HEK293 (cell line): ENCODE measurements around the gene C21orf58.

Experiments used
- CTCF ChIP-seq: fragments of 450-650 bp; formaldehyde crosslinking; IDR thresholded peaks from 2 replicates; pipeline ENCODE4 v1.5.1; 2016; ENCODE audit warnings: missing biosample characterization, missing genetic modification characterization
- GLI2 ChIP-seq: fragments of 450-650 bp; formaldehyde crosslinking; IDR thresholded peaks from 2 replicates; pipeline ENCODE4; 2017; ENCODE audit warnings: missing biosample characterization, missing genetic modification characterization, low read depth, borderline replicate concordance
- HOXA7 ChIP-seq: sonication (generic); formaldehyde crosslinking; IDR thresholded peaks from 2 replicates; pipeline ENCODE4 v1.8.1; 2022; ENCODE audit warnings: missing genetic modification reagents, borderline replicate concordance
- KLF16 ChIP-seq: fragments of 450-650 bp; formaldehyde crosslinking; IDR thresholded peaks from 2 replicates; pipeline ENCODE4 v1.5.1; 2017; ENCODE audit warnings: missing biosample characterization, missing genetic modification characterization
- MYNN ChIP-seq: fragments of 450-650 bp; formaldehyde crosslinking; IDR thresholded peaks from 2 replicates; pipeline ENCODE4 v1.5.1; 2016; ENCODE audit warnings: missing biosample characterization, missing genetic modification characterization, borderline replicate concordance
- REST ChIP-seq: fragments of 450-650 bp; formaldehyde crosslinking; IDR thresholded peaks from 2 replicates; pipeline ENCODE4 v1.5.1; 2016; ENCODE audit warnings: missing biosample characterization, missing genetic modification characterization
- YY1 ChIP-seq: fragments of 450-650 bp; formaldehyde crosslinking; IDR thresholded peaks from 2 replicates; pipeline ENCODE4 v1.5.1; 2018; ENCODE audit warnings: missing biosample characterization, missing genetic modification characterization
- ZNF121 ChIP-seq: fragments of 450-650 bp; formaldehyde crosslinking; IDR thresholded peaks from 2 replicates; pipeline ENCODE4 v1.5.1; 2016; ENCODE audit warnings: missing biosample characterization, missing genetic modification characterization
- ZNF138 ChIP-seq: fragments of 450-650 bp; formaldehyde crosslinking; IDR thresholded peaks from 2 replicates; pipeline ENCODE4 v1.5.1; 2016; ENCODE audit warnings: missing biosample characterization, missing genetic modification characterization, borderline replicate concordance
- ZNF16 ChIP-seq: fragments of 450-650 bp; formaldehyde crosslinking; IDR thresholded peaks from 2 replicates; pipeline ENCODE4 v1.5.1; 2016; ENCODE audit warnings: low read depth, missing biosample characterization, missing genetic modification characterization
- ZNF18 ChIP-seq: fragments of 450-650 bp; formaldehyde crosslinking; IDR thresholded peaks from 2 replicates; pipeline ENCODE4 v1.5.1; 2016; ENCODE audit warnings: missing biosample characterization, missing genetic modification characterization
- ZNF404 ChIP-seq: fragments of 450-650 bp; formaldehyde crosslinking; IDR thresholded peaks from 2 replicates; pipeline ENCODE4 v1.5.1; 2017; ENCODE audit warnings: missing biosample characterization, missing genetic modification characterization
- ZNF514 ChIP-seq: fragments of 450-650 bp; formaldehyde crosslinking; IDR thresholded peaks from 2 replicates; pipeline ENCODE4 v1.5.1; 2016; ENCODE audit warnings: missing biosample characterization, missing genetic modification characterization
- ZSCAN23 ChIP-seq: fragments of 450-650 bp; formaldehyde crosslinking; IDR thresholded peaks from 2 replicates; pipeline ENCODE4 v1.5.1; 2016; ENCODE audit warnings: missing biosample characterization, missing genetic modification characterization

GRCh38 chr21:46326110-46326703 is 2.5 kb upstream of the C21orf58 start:
- no peak for TF ChIP-seq CTCF (tag by site-specific recombination)
- TF ChIP-seq ZSCAN23 (tag by site-specific recombination), result no peak
- TF ChIP-seq MYNN (tag by site-specific recombination), result no peak
- no peak for TF ChIP-seq ZNF138
- TF ChIP-seq KLF16 (tag by site-specific recombination), result no peak
- no peak for TF ChIP-seq REST (tag by site-specific recombination)
- no peak for TF ChIP-seq ZNF514 (tag by site-specific recombination)
- no peak for TF ChIP-seq HOXA7
- TF ChIP-seq GLI2 (tag by site-specific recombination), result no peak
- TF ChIP-seq ZNF121, result no peak
- TF ChIP-seq ZNF16, result no peak
- TF ChIP-seq ZNF404 (tag by site-specific recombination), result no peak
- no peak for TF ChIP-seq YY1 (tag by site-specific recombination)
- TF ChIP-seq ZNF18 (tag by site-specific recombination), result no peak
